HAP-1 (cell line): ENCODE data around the gene CHMP1B.
"Not testable (repeated sequence)": the region's sequence is repeated elsewhere in the genome, so short reads cannot be mapped to it uniquely, and the experiment has no call there.

Source experiments
- DNase-seq, 2 experiments: peaks; one replicate each; pipeline ENCODE4 v3.0.0-alpha.2; 2016 to 2020; ENCODE audit warnings: low spot score in 2 of 2
- H3K27me3 ChIP-seq: fragments of 250-450 bp; sonication (Bioruptor Pico); 2 replicates; pipeline ENCODE4 v1.5.1; 2020; ENCODE audit warnings: low read depth, mild to moderate bottlenecking, moderate library complexity
- H3K36me3 ChIP-seq: fragments of 250-450 bp; sonication (Bioruptor Pico); replicated peaks from 2 replicates; pipeline ENCODE4 v1.5.1; 2020; ENCODE audit warnings: mild to moderate bottlenecking
- H3K4me1 ChIP-seq: fragments of 250-450 bp; sonication (Bioruptor Pico); 2 replicates; pipeline ENCODE4 v1.5.1; 2020; ENCODE audit warnings: mild to moderate bottlenecking
- H3K4me3 ChIP-seq: fragments of 250-450 bp; sonication (Bioruptor Pico); 2 replicates; pipeline ENCODE4 v1.5.1; 2020; ENCODE audit warnings: mild to moderate bottlenecking, moderate library complexity
- H3K9me3 ChIP-seq: fragments of 250-450 bp; sonication (Bioruptor Pico); 2 replicates; pipeline ENCODE4 v1.5.1; 2020; ENCODE audit warnings: mild to moderate bottlenecking, moderate library complexity
- in situ Hi-C: fragments of 300-500 bp; cut with MboI; formaldehyde crosslinking; loops from 3 replicates; pipeline ENCODE4 v1.14.3; 2020; ENCODE audit warnings: low sequenced_read_pairs, inconsistent platforms, mixed read lengths

Gene CHMP1B

DNA sequence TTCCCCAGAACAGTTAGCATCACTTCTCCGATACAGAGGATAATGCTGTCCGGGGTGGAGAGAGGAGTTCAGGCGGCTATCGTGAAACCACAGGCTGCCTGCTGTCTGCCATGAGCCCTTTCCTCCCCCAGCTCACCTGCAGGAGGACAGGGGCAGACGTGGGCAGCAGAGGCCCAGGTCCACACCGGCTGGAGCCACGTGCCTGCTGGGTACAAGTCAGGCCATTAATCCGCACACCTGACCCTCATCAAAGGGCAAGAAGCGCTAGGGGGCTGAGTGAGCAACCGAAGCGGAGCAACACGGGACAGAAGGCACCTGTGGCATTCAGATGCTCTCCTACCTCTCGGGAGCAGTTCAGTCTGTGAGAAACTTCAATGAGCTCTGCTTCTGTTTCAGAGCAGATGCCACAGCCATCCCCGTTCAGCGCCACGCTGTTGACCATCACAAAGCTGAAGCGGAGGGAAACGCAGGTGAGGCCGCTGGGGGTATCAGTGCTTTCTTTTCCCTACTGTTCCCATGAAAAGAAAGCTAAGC is 35.4 kb downstream of the CHMP1B start:
- in situ Hi-C loops = no loop called here
- H3K36me3 ChIP-seq = peaks cover 9% of the 10 kb centered on the region
- H3K4me3 ChIP-seq = no peak overlapping the region
- no peaks in the 10 kb centered on the region for H3K27me3 ChIP-seq
- no peak for DNase-seq
- no peaks in the 10 kb centered on the region for H3K4me1 ChIP-seq
- no peaks in the 10 kb centered on the region for H3K9me3 ChIP-seq

GRCh38 chr18:11887328-11888128 is 36.3 kb downstream of the CHMP1B start:
- Histone ChIP-seq H3K36me3 (peaks cover 9% of the 10 kb centered on the region), H3K4me1 (no peaks in the 10 kb centered on the region), H3K4me3 (no peak overlapping the region), H3K9me3 (no peaks in the 10 kb centered on the region), H3K27me3 (no peaks in the 10 kb centered on the region)
- in situ Hi-C loops = no loop called here
- DNase-seq = no peak

DNA sequence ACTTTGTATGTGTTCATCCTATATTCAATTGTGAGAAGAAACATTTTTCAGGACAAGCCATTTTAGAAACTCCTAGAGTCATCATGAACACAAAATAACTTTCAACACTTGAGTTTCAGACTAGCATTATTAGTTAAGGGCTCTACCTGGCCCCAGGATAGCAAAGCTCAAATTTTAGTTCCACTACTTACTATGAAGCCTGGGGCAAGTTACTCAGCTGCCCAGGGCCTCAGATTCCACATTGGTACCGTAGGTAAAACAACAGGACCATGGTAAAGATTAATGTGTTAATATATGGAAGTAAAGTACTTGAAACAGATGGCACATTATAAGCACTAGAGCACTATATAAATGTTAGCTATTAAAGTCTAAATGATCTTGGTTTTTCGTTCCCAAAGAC is 37.5 kb downstream of the CHMP1B start:
- H3K27me3 ChIP-seq = no peaks in the 10 kb centered on the region
- no peak overlapping the region for H3K4me3 ChIP-seq
- no peak for DNase-seq
- peaks cover 9% of the 10 kb centered on the region for H3K36me3 ChIP-seq
- no peaks in the 10 kb centered on the region for H3K9me3 ChIP-seq
- in situ Hi-C loops = no loop called here
- H3K4me1 ChIP-seq = no peaks in the 10 kb centered on the region

DNA sequence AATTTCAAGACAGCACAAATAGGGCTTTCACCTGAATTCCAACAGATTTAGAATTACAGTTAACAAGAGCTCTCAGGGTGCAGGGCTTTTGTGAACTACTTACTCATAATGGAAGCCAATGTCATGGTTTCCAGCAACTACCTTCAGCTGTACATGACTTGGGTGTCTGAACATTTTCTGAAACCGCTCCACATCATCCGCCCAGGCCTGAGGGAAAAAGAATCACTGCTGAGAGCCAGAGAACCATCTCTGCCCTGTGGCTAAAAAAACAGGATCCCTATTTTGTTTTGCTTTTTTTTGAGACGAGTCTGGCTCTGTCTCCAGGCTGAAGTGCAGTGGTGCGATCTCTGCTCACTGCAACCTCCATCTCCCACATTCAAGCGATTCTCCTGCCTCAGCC is 38.1 kb downstream of the CHMP1B start:
- H3K9me3 ChIP-seq = no peaks in the 10 kb centered on the region
- peaks cover 9% of the 10 kb centered on the region for H3K36me3 ChIP-seq
- H3K4me1 ChIP-seq = no peaks in the 10 kb centered on the region
- in situ Hi-C loops = no loop called here
- H3K27me3 ChIP-seq = no peaks in the 10 kb centered on the region
- H3K4me3 ChIP-seq = no peak overlapping the region
- DNase-seq = no peak

DNA sequence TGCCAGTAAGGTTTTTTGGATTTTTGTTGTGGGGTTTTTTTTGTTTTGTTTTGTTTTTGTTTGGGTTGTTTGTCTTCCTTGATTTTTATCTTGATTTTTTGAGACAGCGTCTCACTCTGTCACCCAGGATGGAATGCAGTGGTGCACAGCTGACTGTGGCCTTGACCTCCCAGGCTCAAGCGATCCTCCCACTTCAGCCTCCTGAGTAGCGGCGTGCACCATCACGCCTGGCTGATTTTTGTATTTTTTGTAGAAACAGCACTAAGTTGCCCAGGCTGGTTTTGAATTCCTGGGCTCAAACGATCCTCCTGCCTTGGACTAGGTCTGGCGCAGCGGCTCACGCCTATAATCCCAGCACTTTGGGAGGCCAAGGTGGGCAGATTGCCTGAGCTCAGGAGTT is 40.5 kb downstream of the CHMP1B start:
- H3K9me3 ChIP-seq = no peaks in the 10 kb centered on the region
- no peak overlapping the region for H3K4me3 ChIP-seq
- H3K36me3 ChIP-seq = peaks cover 15% of the 10 kb centered on the region
- in situ Hi-C loops = no loop called here
- no peak for DNase-seq
- H3K4me1 ChIP-seq = no peaks in the 10 kb centered on the region
- H3K27me3 ChIP-seq = no peaks in the 10 kb centered on the region

DNA sequence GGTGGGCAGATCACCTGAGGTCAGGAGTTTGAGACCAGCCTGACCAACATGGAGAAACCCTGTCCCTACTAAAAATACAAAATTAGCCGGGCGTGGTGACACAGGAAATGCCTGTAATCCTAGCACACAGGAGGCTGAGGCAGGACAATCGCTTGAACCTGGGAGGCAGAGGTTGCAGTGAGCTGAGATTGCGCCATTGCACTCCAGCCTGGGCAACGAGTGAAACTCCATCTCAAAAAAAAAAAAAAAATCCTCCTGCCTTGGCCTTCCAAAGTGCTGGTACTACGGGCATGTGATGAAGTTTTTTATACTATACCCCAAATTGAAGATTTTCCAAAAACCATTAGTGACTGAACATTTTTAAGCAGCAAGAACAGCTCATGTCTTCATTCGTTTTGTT is 41.2 kb downstream of the CHMP1B start:
- in situ Hi-C loops, H3K4me3 ChIP-seq, H3K4me1 ChIP-seq, DNase-seq, H3K27me3 ChIP-seq, H3K9me3 ChIP-seq: not testable (repeated sequence)
- H3K36me3 ChIP-seq = peaks cover 16% of the 10 kb centered on the region

- H3K4me3 ChIP-seq = no peak overlapping the region
- in situ Hi-C loops = no loop called here
- peaks cover 7% of the 10 kb centered on the region for H3K36me3 ChIP-seq
- H3K9me3 ChIP-seq = no peaks in the 10 kb centered on the region
- no peaks in the 10 kb centered on the region for H3K27me3 ChIP-seq
- no peaks in the 10 kb centered on the region for H3K4me1 ChIP-seq
- DNase-seq = no peak
These were observed 46.6 kb downstream of the CHMP1B start for GRCh38 chr18:11897781-11898180.

GRCh38 chr18:11899063-11899462 is 47.9 kb downstream of the CHMP1B start:
- H3K4me1 ChIP-seq = no peaks in the 10 kb centered on the region
- no peak for DNase-seq
- H3K27me3 ChIP-seq = no peaks in the 10 kb centered on the region
- no peak overlapping the region for H3K4me3 ChIP-seq
- H3K36me3 ChIP-seq = peaks cover 7% of the 10 kb centered on the region
- no peaks in the 10 kb centered on the region for H3K9me3 ChIP-seq
- in situ Hi-C loops = no loop called here

- no peak overlapping the region for H3K4me3 ChIP-seq
- H3K27me3 ChIP-seq = no peaks in the 10 kb centered on the region
- in situ Hi-C loops = no loop called here
- H3K4me1 ChIP-seq = peaks cover 2% of the 10 kb centered on the region; the same call in 1 of the 2 replicates
- H3K36me3 ChIP-seq = no peaks in the 10 kb centered on the region
- H3K9me3 ChIP-seq = no peaks in the 10 kb centered on the region
- DNase-seq = no peak
These were observed 50.7 kb downstream of the CHMP1B start for GRCh38 chr18:11901826-11902438.

DNA sequence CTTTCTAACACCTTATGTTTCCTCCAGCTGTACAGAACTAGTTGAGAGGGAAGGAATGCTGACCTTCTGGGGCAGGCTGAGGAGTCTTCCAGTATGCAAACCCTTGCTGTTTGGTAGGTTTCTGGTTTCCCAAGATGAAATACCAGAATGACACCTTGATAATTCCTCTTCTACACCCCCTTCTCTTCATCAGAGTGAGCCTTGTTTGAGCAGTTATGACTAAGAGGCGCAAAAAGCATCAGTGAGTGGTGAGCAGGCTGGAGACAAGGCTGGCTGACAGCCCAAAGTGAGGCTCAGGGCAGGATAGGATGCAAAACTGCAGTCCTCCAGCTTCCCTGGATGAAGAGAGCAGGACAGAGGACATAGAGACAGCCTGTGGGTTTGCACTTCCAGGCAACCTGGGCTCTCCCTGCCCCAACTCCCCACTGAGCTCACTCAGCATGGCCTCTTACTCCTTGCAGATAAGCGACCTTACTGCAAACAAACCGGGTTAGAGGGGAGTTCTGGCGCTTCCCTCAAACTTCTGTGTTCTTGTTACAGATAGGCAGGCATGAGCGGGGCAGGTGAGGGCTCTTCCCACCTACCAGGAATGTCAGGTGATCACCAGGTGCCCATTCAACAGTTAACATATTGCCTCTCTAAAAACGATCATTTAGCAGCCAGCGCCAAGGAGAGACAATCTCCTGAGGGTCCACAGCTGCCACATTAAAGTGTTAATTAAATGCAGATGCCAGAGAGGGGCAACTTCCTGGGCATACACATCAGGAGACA is 51.5 kb downstream of the CHMP1B start:
- Histone ChIP-seq H3K9me3 (no peaks in the 10 kb centered on the region), H3K27me3 (no peaks in the 10 kb centered on the region), H3K4me3 (no peak overlapping the region), H3K4me1 (peaks cover 6% of the 10 kb centered on the region; the same call in 1 of the 2 replicates), H3K36me3 (no peaks in the 10 kb centered on the region)
- DNase-seq = no peak
- in situ Hi-C loops = no loop called here
